H1 (cell line): Measurements from ENCODE around the gene MOSMO. TPM values are rescaled to one million over a fixed set of nuclear protein-coding genes. Genes with fewer than 3 reads are reported as not detected.

Experiments used
- CTCF ChIA-PET: fragments of 300-600 bp; sonication (Branson Sonifier 250); formaldehyde crosslinking; loops from one replicate; lab custom pipeline; 2021; ENCODE audit not compliant: partially characterized antibody; lab: Charles Lee
- POLR2A ChIA-PET: fragments of 300-600 bp; sonication (Branson Sonifier 250); formaldehyde crosslinking; loops from one replicate; lab custom pipeline; 2021; ENCODE audit warnings: inconsistent platforms; ENCODE audit not compliant: partially characterized antibody; lab: Charles Lee
- DNase-seq, 2 experiments: peaks; one replicate each; pipeline versions ENCODE4 v3.0.0 to v3.0.0-alpha.2; 2010 to 2022; ENCODE audit warnings: low spot score in 2 of 2, low read depth in 1 of 2, mixed read lengths in 1 of 2
- FAIRE-seq: peaks from 2 replicates; lab custom pipeline; 2011; peaks lifted over from hg19 to GRCh38; lab: Jason Lieb, UNC
- H2AFZ ChIP-seq: 2 replicates; pipeline ENCODE4 v1.8.1; 2012; ENCODE audit warnings: low read length, inconsistent platforms
- H2AK5ac ChIP-seq: 2 replicates; pipeline ENCODE4 v1.6.1; 2013; ENCODE audit warnings: low read depth, low read length
- H2BK120ac ChIP-seq: replicated peaks from 2 replicates; pipeline ENCODE3; 2013; ENCODE audit warnings: low read depth, low read length, inconsistent platforms
- H2BK12ac ChIP-seq: 2 replicates; pipeline ENCODE4 v1.6.1; 2013; ENCODE audit warnings: low read depth, low read length
- H2BK15ac ChIP-seq: 2 replicates; pipeline ENCODE4 v1.6.1; 2013; ENCODE audit warnings: low read length
- H2BK20ac ChIP-seq: 2 replicates; pipeline ENCODE4 v1.6.1; 2013; ENCODE audit warnings: low read length
- H2BK5ac ChIP-seq: 2 replicates; pipeline ENCODE4 v1.6.1; 2013; ENCODE audit warnings: low read depth, low read length
- H3K14ac ChIP-seq: 2 replicates; pipeline ENCODE4 v1.6.1; 2013; ENCODE audit warnings: inconsistent platforms; ENCODE audit not compliant: insufficient read length
- H3K18ac ChIP-seq: 2 replicates; pipeline ENCODE4 v1.6.1; 2013; ENCODE audit warnings: low read length; ENCODE audit errors: extremely low read depth
- H3K23ac ChIP-seq: 2 replicates; pipeline ENCODE4 v1.6.1; 2013; ENCODE audit warnings: inconsistent platforms; ENCODE audit not compliant: insufficient read length
- H3K23me2 ChIP-seq: 2 replicates; pipeline ENCODE4 v1.6.1; 2013; ENCODE audit warnings: low read depth, low read length
- H3K27ac ChIP-seq: 2 replicates; pipeline ENCODE4 v1.6.1; 2011; ENCODE audit warnings: low read depth, low read length, inconsistent platforms
- H3K27me3 ChIP-seq, 4 experiments: replicated peaks in 1 of 4; 1 replicate in 1 of 4; 2 replicates in 3 of 4; pipeline versions ENCODE4 v1.6.1 to v1.8.1; 2011 to 2013; ENCODE audit warnings: low read length in 3 of 4, mild to moderate bottlenecking in 3 of 4, inconsistent platforms in 2 of 4, mixed read lengths in 2 of 4, moderate library complexity in 1 of 4; ENCODE audit not compliant: control insufficient read depth in 3 of 4, insufficient read depth in 3 of 4; ENCODE audit errors: extremely low read depth in 1 of 4
- H3K36me3 ChIP-seq, 4 experiments: 2 replicates each; pipeline versions ENCODE4 v1.6.1 to v1.8.1; 2011 to 2013; ENCODE audit warnings: mild to moderate bottlenecking in 4 of 4, low read length in 3 of 4, moderate library complexity in 2 of 4, control low read depth in 1 of 4, inconsistent platforms in 1 of 4; ENCODE audit not compliant: insufficient read depth in 4 of 4, control insufficient read depth in 2 of 4
- H3K4ac ChIP-seq: replicated peaks from 2 replicates; pipeline ENCODE3; 2013; ENCODE audit warnings: low read length, low read depth, mixed read lengths, inconsistent platforms; ENCODE audit not compliant: insufficient read length
- H3K4me1 ChIP-seq, 4 experiments: replicated peaks in 1 of 4; 1 replicate in 1 of 4; 2 replicates in 3 of 4; pipeline versions ENCODE4 v1.6.1 to v1.8.1; 2011 to 2013; ENCODE audit warnings: low read length in 3 of 4, inconsistent platforms in 2 of 4, mixed read lengths in 1 of 4; ENCODE audit not compliant: insufficient read depth in 4 of 4, control insufficient read depth in 3 of 4
- H3K4me2 ChIP-seq, 2 experiments: 2 replicates each; pipeline versions ENCODE4 v1.6.1 to v1.8.1; 2011 to 2013; ENCODE audit warnings: low read depth in 2 of 2, low read length in 2 of 2, control low read depth in 1 of 2, inconsistent platforms in 1 of 2, mild to moderate bottlenecking in 1 of 2; ENCODE audit not compliant: insufficient read depth in 1 of 2
- H3K4me3 ChIP-seq, 4 experiments: fragments of 200-600, 300-600 bp in 1 of 4; sonication (generic), shearing (Covaris generic), sonication (Bioruptor Twin) in 1 of 4; 2 replicates each; pipeline versions ENCODE4 v1.5.1 to v1.8.1; 2011 to 2016; ENCODE audit warnings: low read length in 4 of 4, low read depth in 3 of 4, control low read depth in 2 of 4, inconsistent platforms in 2 of 4, mild to moderate bottlenecking in 2 of 4, mixed read lengths in 1 of 4, moderate library complexity in 1 of 4; ENCODE audit not compliant: insufficient read depth in 2 of 4; ENCODE audit errors: extremely low read depth in 1 of 4
- H3K56ac ChIP-seq: replicated peaks from 2 replicates; pipeline ENCODE3; 2013; ENCODE audit warnings: low read depth, mild to moderate bottlenecking, mixed read lengths, low read length, inconsistent platforms; ENCODE audit not compliant: insufficient read length
- H3K79me1 ChIP-seq: 2 replicates; pipeline ENCODE4 v1.6.1; 2013; ENCODE audit warnings: low read depth, low read length, control low read depth
- H3K79me2 ChIP-seq, 2 experiments: 2 replicates each; pipeline versions ENCODE4 v1.6.1 to v1.8.1; 2012 to 2013; ENCODE audit warnings: low read length in 2 of 2, mild to moderate bottlenecking in 2 of 2, inconsistent platforms in 1 of 2; ENCODE audit not compliant: insufficient read depth in 2 of 2, control insufficient read depth in 1 of 2
- H3K9ac ChIP-seq, 4 experiments: replicated peaks in 1 of 4; 1 replicate in 1 of 4; 2 replicates in 3 of 4; pipeline versions ENCODE4 v1.6.1 to v1.8.1; 2011 to 2013; ENCODE audit warnings: low read depth in 3 of 4, low read length in 3 of 4, control low read depth in 2 of 4, mild to moderate bottlenecking in 2 of 4, moderate library complexity in 2 of 4, inconsistent platforms in 1 of 4; ENCODE audit errors: extremely low read depth in 1 of 4
- H3K9me3 ChIP-seq, 2 experiments: 2 replicates each; pipeline versions ENCODE4 v1.6.1 to v1.8.1; 2012 to 2013; ENCODE audit warnings: mild to moderate bottlenecking in 2 of 2, moderate library complexity in 2 of 2, control low read depth in 1 of 2, inconsistent platforms in 1 of 2, low read depth in 1 of 2, low read length in 1 of 2, mixed read lengths in 1 of 2; ENCODE audit not compliant: insufficient read depth in 2 of 2
- H4K20me1 ChIP-seq, 2 experiments: replicated peaks in 1 of 2; 2 replicates each; pipeline versions ENCODE3 to v1.8.1; 2011 to 2013; ENCODE audit warnings: inconsistent platforms in 2 of 2, low read length in 2 of 2, mild to moderate bottlenecking in 1 of 2; ENCODE audit not compliant: insufficient read depth in 2 of 2, control insufficient read depth in 1 of 2
- H4K5ac ChIP-seq: 2 replicates; pipeline ENCODE4 v1.6.1; 2013; ENCODE audit warnings: low read length, low read depth, mixed read lengths, inconsistent platforms; ENCODE audit not compliant: insufficient read length
- H4K8ac ChIP-seq: 2 replicates; pipeline ENCODE4 v1.8.0; 2013; ENCODE audit warnings: mild to moderate bottlenecking, moderate library complexity, low read length, inconsistent platforms; ENCODE audit not compliant: insufficient read depth; ENCODE audit errors: extremely low read depth
- H4K91ac ChIP-seq: replicated peaks from 2 replicates; pipeline ENCODE3; 2013; ENCODE audit warnings: low read length, mixed read lengths, inconsistent platforms; ENCODE audit not compliant: insufficient read length
- BACH1 ChIP-seq: IDR thresholded peaks from 2 replicates; pipeline ENCODE4 v1.6.1; 2012; ENCODE audit warnings: low read length, improper control_type of control experiment
- SP4 ChIP-seq: IDR thresholded peaks from 2 replicates; pipeline ENCODE4 v1.6.1; 2012; ENCODE audit warnings: low read length, inconsistent platforms
- WGBS, 2 experiments: shearing (Covaris generic) in 1 of 2; methylation state at CpG; one replicate each; pipeline versions ENCODE4 v1.1.6 to v1.1.7; 2013 to 2015; ENCODE audit warnings: low lambda C conversion rate in 2 of 2, mixed read lengths in 2 of 2, inconsistent platforms in 1 of 2, low coverage in 1 of 2, missing lambda C conversion rate in 1 of 2; ENCODE audit not compliant: insufficient replicate concordance in 2 of 2, insufficient coverage in 1 of 2, insufficient read length in 1 of 2; ENCODE audit errors: extremely low coverage in 1 of 2, missing lambda C conversion rate in 1 of 2; 5-methylcytosine and 5-hydroxymethylcytosine counted together
- polyA plus RNA-seq, 7 experiments: library from polyadenylated mRNA; depleted of rRNA in 3 of 7; stranded (reverse) in 5 of 7; unstranded in 2 of 7; fragments of >200 nt in 5 of 7; fragments of 200-250 nt in 2 of 7; gene quantifications; 1 replicate in 5 of 7; 2 replicates in 1 of 7; 4 replicates in 1 of 7; pipeline versions ENCODE4 v1.2.1 to v1.2.3, GENCODE V29; 2011 to 2013; ENCODE audit warnings: missing spikeins in 2 of 7, mixed read lengths in 2 of 7
- total RNA-seq: library from RNA; stranded (reverse); fragmentation: NEBNext Ultra II Directional; extraction: Animal tissue kit (Norgen Biotek cat#: 25700); gene quantifications from 2 replicates; pipeline ENCODE4 v1.2.1, GENCODE V29; 2021

Gene MOSMO
- total and polyA plus RNA-seq, 2 of the 8 experiments (the other 6 are each of a cell fraction or from before 2014, with no cell fraction given) = 8.6 to 14.8 TPM

DNA sequence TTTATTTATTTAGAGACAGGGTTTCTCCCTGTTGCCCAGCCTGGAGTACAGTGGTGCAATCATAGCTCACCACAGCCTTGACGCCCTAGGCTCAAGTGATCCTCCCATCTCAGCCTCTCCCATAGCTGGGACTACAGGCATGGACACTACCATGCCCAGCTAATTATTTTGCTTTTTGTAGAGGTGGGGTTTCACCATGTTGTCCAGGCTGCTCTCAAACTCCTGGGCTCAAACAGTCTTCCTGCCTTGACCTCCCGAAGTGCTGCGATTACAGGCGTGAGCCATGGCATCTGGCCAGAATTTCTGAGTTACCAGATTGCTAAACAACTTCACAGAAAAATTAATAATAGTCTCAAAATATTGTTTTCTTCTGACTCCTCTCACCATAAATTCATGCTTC is 21.7 kb downstream of the MOSMO start:
- Histone ChIP-seq H3K18ac (no peak overlapping the region), H3K56ac (no peak overlapping the region), H3K4me2 (no peak overlapping the region), H2BK20ac (no peak overlapping the region), H4K91ac (no peak overlapping the region), H2AFZ (no peak overlapping the region), H2BK5ac (no peak overlapping the region), H3K36me3 (no peaks in the 10 kb centered on the region; a peak in 1 of 8 replicates), H3K9ac (no peak overlapping the region), H3K4ac (no peak overlapping the region), H2BK120ac (no peak overlapping the region), H3K4me1 (no peaks in the 10 kb centered on the region), H4K5ac (no peak overlapping the region), H3K79me2 (peaks cover 0 to 19% of the 10 kb centered on the region in 2 experiments; a peak in 2 of 4 replicates), H4K8ac (no peak overlapping the region), H2BK15ac (no peak overlapping the region), H3K4me3 (no peak overlapping the region), H3K27ac (no peak overlapping the region), H3K27me3 (no peaks in the 10 kb centered on the region), H3K9me3 (no peaks in the 10 kb centered on the region), H4K20me1 (no peaks in the 10 kb centered on the region), H3K23me2 (no peaks in the 10 kb centered on the region), H3K79me1 (no peaks in the 10 kb centered on the region), H2AK5ac (no peak overlapping the region), H2BK12ac (no peak overlapping the region), H3K14ac (no peak overlapping the region), H3K23ac (no peak overlapping the region)
- ChIA-PET POLR2A (interaction anchor here (0.5 kb wide), 1 partner anchor 174 kb away, joined by 3 read pairs; no protein-coding TSS in a partner anchor), CTCF (interaction anchor here (0.5 to 1.6 kb wide), 3 partner anchors 70 to 1491 kb away, joined by 3 read pairs; no protein-coding TSS in a partner anchor)
- FAIRE-seq (no peak), DNase-seq (no peak)
- 97% methylated on average over 4 of the region's 4 CpGs; no CpG with 5 or more reads in 1 of the 2 experiments for WGBS, 2 experiments
- TF ChIP-seq SP4 = no peak
- no peak for TF ChIP-seq BACH1
